Fibroblast of skin of abdomen (primary cell): Measurements from ENCODE around the gene ZNF14.
"Not testable (repeated sequence)": the region's sequence is repeated elsewhere in the genome, so short reads cannot be mapped to it uniquely, and the experiment has no call there.

ENCODE experiments used
- DNase-seq: peaks from one replicate; pipeline ENCODE4 v3.0.0-alpha.2; 2013

The ZNF14 gene

DNA sequence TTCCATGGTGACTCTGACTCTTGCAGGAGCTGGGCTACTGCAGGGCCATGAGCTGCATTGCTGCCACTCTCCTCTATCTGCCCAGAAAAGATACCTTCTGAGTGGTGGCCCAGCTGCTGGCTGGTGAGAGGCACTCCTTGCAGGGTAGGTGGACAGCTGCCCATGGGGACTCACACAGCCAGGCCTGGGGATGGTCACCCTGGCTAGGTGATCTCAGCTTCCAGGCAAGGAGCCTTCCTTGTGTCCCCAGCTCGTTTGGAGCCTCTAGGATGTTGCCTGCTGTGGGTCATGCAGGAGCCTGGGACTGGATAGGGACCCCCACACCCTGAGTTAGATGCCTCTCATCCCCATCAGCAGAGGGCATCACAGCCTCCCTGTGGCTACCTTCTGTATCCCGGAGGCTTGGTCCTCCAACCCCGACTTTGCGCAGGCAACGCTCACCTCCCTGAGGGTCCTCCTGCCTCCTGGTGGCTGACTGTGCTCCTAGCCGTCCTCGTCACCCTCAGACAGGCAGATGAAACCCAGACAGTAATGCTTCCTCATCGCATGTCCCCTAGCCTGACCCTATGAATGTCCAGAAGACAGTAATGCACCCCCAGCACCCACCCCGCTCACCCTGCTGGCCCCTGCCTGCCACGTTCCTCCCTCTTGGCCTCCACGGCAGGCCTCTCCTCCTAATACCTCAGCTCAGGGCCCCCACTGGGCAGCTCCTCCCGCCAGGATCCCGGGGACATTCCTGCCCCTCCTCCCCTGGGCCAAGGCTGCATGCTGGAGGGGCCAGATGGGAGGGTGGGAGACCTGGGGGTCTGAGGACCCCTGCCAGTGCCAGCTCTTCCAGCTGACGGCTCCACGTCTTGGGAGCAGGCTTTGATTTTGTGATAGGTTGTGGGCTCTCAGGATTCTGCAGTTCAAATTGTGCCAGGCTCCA is 13.6 kb upstream of the ZNF14 start:
- DNase-seq = no peak

GRCh38 chr19:19745496-19746285 is 12.8 kb upstream of the ZNF14 start:
- DNase-seq = no peak

DNA sequence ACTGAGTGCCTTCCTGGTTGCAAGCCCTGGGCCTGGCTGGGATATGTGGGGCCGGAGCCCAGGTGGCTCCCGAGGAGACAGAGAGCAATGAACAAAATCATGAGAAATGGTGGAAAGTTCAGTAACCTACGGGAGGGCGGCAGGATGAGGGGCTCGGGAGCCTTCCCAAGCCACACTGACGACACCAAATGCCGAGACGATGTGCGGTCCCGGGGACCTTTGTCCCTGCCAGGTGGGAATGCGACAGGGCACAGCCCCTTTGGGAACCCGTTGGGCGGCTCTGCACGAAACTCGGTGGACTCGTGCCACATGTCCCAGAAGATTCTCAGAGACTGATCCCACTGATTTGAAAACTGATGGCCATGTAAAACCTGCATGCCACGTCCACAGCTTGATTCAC is 11.7 kb upstream of the ZNF14 start:
- no peak for DNase-seq

GRCh38 chr19:19743921-19744320 is 11.0 kb upstream of the ZNF14 start:
- not testable (repeated sequence) for DNase-seq

- DNase-seq = no peak
Measured at GRCh38 chr19:19743176-19743575, 10.3 kb upstream of the ZNF14 start.

GRCh38 chr19:19742773-19743172 is 9.9 kb upstream of the ZNF14 start:
- DNase-seq = no peak

- DNase-seq = no peak
Measured at GRCh38 chr19:19741184-19741583, 8.3 kb upstream of the ZNF14 start.

- DNase-seq = no peak
Measured at GRCh38 chr19:19740755-19741154, 7.8 kb upstream of the ZNF14 start.

DNA sequence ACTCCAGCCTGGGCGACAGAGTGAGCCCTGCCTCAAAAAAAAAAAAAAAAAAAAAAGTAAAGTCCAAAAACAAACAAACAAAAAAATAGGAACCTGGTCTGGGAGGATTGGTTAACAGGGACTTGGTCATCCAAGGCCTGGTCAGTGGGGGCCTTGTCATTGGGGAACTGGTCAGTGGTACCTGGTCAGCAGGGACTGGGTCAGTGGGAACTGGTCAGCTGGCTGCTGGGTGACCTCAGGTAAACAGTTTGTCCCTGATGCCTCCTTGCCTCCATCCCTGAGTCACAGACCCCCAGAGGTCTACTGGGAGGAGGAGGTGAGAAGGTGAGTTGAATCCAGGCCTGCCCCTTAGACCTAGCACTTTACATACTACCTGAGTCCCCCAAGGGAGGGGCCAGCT is 5.7 kb upstream of the ZNF14 start:
- DNase-seq = no peak

GRCh38 chr19:19737559-19738332 is 4.8 kb upstream of the ZNF14 start:
- DNase-seq = no peak

DNA sequence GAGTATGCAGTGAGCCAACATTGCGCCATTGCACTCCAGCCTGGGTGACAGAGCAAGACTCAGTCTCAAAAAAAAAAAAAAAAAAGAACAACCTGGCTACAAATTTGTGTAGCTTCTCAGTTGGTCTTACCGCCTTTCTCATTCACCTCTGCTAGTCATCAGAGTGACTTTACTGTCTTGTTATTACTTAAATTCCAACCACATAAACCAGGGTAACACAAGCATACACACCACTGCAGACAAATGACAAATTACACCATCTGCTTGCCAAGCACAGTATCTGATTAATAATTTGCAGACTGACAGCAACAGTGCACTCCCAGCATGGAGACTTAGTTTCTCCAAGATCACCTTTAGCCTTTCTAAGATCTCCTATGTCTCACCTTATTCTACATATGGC is 11.0 kb downstream of the ZNF14 start:
- DNase-seq = no peak

DNA sequence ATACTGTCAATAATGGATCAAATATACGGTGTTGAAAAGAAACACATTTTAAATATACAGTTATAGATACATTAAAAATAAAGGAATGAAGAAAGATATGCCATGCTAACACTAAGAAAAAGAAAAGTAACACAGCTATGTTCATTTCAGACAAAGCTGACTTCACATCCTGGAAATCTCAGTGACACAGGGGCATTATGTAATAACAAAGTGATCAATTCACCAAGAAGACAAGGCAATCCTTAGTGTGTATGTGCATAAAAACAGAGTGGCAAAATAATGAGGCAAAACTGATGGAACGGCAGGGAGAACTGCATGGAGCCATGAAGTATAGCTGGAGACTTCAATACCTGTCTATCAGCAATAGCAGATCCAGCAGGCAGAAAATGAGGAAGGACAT is 13.1 kb downstream of the ZNF14 start:
- DNase-seq = no peak

DNA sequence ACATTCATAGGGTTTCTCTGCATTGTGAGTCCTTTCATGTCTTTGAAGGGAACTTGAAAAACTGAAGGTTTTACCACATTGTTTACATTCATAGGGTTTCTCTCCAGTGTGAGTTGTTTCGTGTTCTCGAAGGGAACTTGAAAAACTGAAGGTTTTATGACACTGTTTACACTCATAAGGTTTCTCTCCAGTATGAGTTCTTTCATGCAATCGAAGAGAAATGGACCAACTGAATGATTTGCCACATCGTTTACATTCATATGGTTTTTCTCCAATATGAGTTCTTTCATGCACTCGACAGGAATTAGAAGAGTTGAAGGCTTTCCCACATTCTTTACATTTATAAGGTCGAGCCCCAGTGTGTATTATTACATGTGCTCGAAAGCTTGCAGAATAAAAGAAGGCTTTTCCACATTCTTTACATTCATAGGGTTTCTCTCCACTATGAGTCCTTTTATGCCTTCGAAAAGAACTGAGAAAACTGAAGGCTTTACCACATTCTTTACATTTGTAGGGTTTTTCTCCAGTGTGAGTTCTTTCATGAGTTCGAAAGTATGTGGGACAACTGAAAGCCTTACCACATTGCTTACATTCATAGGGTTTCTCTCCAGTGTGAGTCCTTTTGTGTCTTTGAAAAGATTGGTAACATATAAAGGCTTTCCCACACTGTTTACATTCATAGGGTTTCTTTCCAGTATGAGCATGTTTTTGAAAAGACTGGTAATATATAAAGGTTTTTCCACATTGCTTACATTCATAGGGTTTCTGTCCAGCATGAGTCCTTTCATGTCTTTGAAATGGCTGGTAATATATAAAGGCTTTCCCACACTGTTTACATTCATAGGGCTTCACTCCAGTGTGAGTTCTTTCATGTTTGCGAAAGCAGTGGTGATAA is 20.7 kb downstream of the ZNF14 start:
- no peak for DNase-seq

DNA sequence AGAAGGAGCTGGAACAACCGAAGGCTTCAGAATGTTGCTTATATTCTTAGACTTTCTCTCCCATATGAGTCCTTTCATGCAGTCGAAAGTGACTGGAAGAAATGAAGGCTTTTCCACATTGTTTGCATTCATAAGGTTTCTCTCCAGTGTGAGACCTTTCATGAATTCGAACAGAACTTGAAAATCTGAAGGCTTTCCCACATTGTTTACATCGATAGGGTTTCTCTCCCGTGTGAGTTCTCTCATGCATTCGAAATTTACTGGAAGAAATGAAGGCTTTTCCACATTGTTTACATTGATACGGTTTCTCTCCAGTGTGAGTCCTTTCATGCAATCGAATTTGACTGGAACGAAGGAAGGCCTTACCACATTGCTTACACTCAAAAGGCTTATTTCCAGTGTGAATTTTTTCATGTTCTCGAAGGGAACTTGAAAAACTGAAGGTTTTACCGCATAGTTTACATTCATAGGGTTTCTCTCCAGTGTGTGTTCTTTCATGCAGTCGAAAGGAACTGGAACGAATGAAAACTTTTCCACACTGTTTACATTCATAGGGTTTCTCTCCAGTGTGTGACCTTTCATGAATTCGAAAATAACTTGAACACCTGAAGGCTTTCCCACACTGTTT is 21.5 kb downstream of the ZNF14 start:
- no peak for DNase-seq

GRCh38 chr19:19710506-19710905 is 22.4 kb downstream of the ZNF14 start:
- DNase-seq = no peak

DNA sequence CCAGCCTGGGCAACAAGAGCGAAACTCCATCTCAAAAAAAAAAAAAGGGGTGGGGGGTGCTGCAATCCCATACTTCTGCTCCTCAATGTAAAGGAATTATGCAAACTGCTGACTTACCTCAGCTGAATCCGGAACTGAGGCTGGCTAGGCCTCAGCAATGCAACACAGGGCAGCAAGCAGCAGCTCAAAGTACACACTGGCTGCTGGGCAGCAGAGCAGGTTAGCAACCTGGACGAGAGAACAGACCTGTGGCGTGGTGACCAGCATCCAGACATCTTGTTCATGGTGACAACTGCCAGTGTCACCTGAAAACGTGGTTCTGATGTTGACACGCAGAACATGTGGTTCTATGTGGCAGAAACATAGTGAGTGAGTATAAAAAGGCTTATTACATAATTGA is 28.1 kb downstream of the ZNF14 start:
- DNase-seq = no peak

- not testable (repeated sequence) for DNase-seq
Measured at GRCh38 chr19:19700493-19700892, 32.4 kb downstream of the ZNF14 start.

- no peak for DNase-seq
Measured at GRCh38 chr19:19697589-19697988, 35.3 kb downstream of the ZNF14 start.

DNA sequence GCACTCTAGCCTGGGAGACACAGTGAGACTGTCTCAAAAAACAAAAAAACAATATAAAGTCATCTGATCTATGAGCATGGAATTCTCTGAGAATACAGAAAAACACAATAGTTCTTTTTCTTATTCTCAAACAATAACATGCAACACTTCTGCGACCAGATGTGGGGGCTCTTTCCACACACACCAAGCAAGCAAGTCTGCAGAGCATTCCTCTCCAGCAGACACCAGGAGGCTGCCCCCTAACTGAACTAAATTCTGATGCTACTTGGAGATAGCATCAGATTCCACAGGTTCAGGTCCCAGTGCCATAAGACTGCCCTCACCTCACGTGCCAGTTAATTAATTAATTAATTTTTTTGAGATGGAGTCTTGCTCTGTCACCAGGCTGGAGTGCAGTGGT is 36.5 kb downstream of the ZNF14 start:
- no peak for DNase-seq

DNA sequence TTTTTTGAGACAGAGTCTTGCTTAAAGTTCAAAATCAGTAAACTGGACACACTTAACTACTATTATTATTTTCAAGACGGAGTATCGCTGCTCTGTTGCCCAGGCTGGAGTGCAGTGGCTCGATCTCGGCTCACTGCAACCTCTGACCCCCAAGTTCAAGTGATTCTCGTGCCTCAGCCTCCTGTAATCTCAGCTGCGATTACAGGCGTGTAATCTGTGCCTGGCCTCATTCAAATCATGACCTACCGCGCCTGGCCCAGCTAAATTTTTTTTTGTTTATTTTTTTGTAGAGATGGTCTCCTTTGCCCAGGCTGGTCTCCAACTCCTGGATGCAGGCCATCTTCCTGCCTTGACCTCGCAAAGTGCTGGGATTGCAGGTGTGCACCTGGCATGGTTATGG is 41.2 kb downstream of the ZNF14 start:
- DNase-seq = no peak

- DNase-seq = not testable (repeated sequence)
Measured at GRCh38 chr19:19689023-19689422, 43.9 kb downstream of the ZNF14 start.
